Measurements from ENCODE around the gene UBE3B. TPM values are rescaled to one million over a fixed set of nuclear protein-coding genes. Genes with fewer than 3 reads are reported as not detected.
A peak's percentile ranks its signal among the peaks of the same experiment; 100 is the strongest.

UBE3B gene
- polyA plus RNA-seq, 1 experiment, result 42.8 TPM

- H3K27ac ChIP-seq (ENCODE audit: low read depth, low read length), result peak overlapping the region; percentile 98
- ChIA-PET CTCF (interaction anchor here (1.4 to 2.4 kb wide), 2 partner anchors 31 to 36 kb away, joined by 7 to 9 read pairs; no protein-coding TSS in a partner anchor), POLR2A (interaction anchor here (0.8 to 2.6 kb wide), 8 partner anchors 9 to 110 kb away, joined by 3 to 10 read pairs (median 4); partner anchors contain the start of genes MMAB and MVK)
- no peaks in the 10 kb centered on the region for H3K27me3 ChIP-seq (ENCODE audit: control insufficient read depth, insufficient read depth, low read length)
- no peak for DNase-seq (ENCODE audit: low read depth, low spot score)
- H3K4me3 ChIP-seq (ENCODE audit: low read depth, low read length), result peak overlapping the region; percentile 48
- H3K9me3 ChIP-seq (ENCODE audit: control insufficient read depth, insufficient read depth, low read length), result no peaks in the 10 kb centered on the region
- no peak for TF ChIP-seq CTCF (IDR thresholded peaks at IDR 0.05; ENCODE audit: low read depth, low read length)
These were observed 13.7 kb upstream of the UBE3B start for GRCh38 chr12:109463756-109464155.

GRCh38 chr12:109464642-109465351 is 12.6 kb upstream of the UBE3B start:
- H3K4me3 ChIP-seq (ENCODE audit: low read depth, low read length), result no peak overlapping the region
- peak overlapping the region; percentile 98 for H3K27ac ChIP-seq (ENCODE audit: low read depth, low read length)
- TF ChIP-seq CTCF (IDR thresholded peaks at IDR 0.05; ENCODE audit: low read depth, low read length), result no peak
- ChIA-PET CTCF (interaction anchor here (1.0 to 1.1 kb wide), 2 partner anchors 12 to 37 kb away, joined by 3 to 5 read pairs; no protein-coding TSS in a partner anchor), POLR2A (no interaction called here)
- DNase-seq (ENCODE audit: low read depth, low spot score), result no peak
- H3K9me3 ChIP-seq (ENCODE audit: control insufficient read depth, insufficient read depth, low read length), result no peaks in the 10 kb centered on the region
- no peaks in the 10 kb centered on the region for H3K27me3 ChIP-seq (ENCODE audit: control insufficient read depth, insufficient read depth, low read length)

- Histone ChIP-seq H3K9me3 (ENCODE audit: control insufficient read depth, insufficient read depth, low read length) (no peaks in the 10 kb centered on the region), H3K27ac (ENCODE audit: low read depth, low read length) (no peak overlapping the region), H3K27me3 (ENCODE audit: control insufficient read depth, insufficient read depth, low read length) (no peaks in the 10 kb centered on the region), H3K4me3 (ENCODE audit: low read depth, low read length) (no peak overlapping the region)
- ChIA-PET POLR2A (no interaction called here), CTCF (no interaction called here)
- TF ChIP-seq CTCF (IDR thresholded peaks at IDR 0.05; ENCODE audit: low read depth, low read length), result no peak
- DNase-seq (ENCODE audit: low read depth, low spot score), result no peak
These were observed 11.1 kb upstream of the UBE3B start for GRCh38 chr12:109466305-109466704.

GRCh38 chr12:109466821-109467220 is 10.6 kb upstream of the UBE3B start:
- H3K27me3 ChIP-seq (ENCODE audit: control insufficient read depth, insufficient read depth, low read length), result no peaks in the 10 kb centered on the region
- POLR2A ChIA-PET, result no interaction called here
- CTCF ChIA-PET, result no interaction called here
- H3K4me3 ChIP-seq (ENCODE audit: low read depth, low read length), result no peak overlapping the region
- H3K9me3 ChIP-seq (ENCODE audit: control insufficient read depth, insufficient read depth, low read length), result no peaks in the 10 kb centered on the region
- peak overlapping the region; percentile 31 for H3K27ac ChIP-seq (ENCODE audit: low read depth, low read length)
- DNase-seq (ENCODE audit: low read depth, low spot score), result no peak
- TF ChIP-seq CTCF (IDR thresholded peaks at IDR 0.05; ENCODE audit: low read depth, low read length), result no peak

- CTCF ChIA-PET, result no interaction called here
- POLR2A ChIA-PET, result interaction anchor here (0.6 kb wide), 1 partner anchor 37 kb away, joined by 3 read pairs; no protein-coding TSS in a partner anchor
- no peak for DNase-seq (ENCODE audit: low read depth, low spot score)
- TF ChIP-seq CTCF (IDR thresholded peaks at IDR 0.05; ENCODE audit: low read depth, low read length), result no peak
- Histone ChIP-seq H3K27ac (ENCODE audit: low read depth, low read length) (no peak overlapping the region), H3K9me3 (ENCODE audit: control insufficient read depth, insufficient read depth, low read length) (no peaks in the 10 kb centered on the region), H3K27me3 (ENCODE audit: control insufficient read depth, insufficient read depth, low read length) (no peaks in the 10 kb centered on the region), H3K4me3 (ENCODE audit: low read depth, low read length) (no peak overlapping the region)
These were observed 9.3 kb upstream of the UBE3B start for GRCh38 chr12:109467978-109468676.

Measured in AG04450 (cell line).